Stomach (tissue), 9 donors: ENCODE results near the gene ST14. TPM values are rescaled to one million over a fixed set of nuclear protein-coding genes. Genes with fewer than 3 reads are reported as not detected.
A peak's percentile ranks its signal among the peaks of the same experiment; 100 is the strongest.

Source experiments
- DNase-seq, 2 donors: peaks; one replicate each; pipeline versions ENCODE4 v3.0.0 to v3.0.0-alpha.2; 2013 to 2019
- H3K27ac ChIP-seq, 5 donors: fragments of 200-600 bp in 4 of 5; sonication (generic) in 4 of 5; one replicate each; pipeline ENCODE4 v1.5.1; 2013 to 2019; ENCODE audit warnings: mild to moderate bottlenecking in 1 of 5, moderate library complexity in 1 of 5
- H3K27me3 ChIP-seq, 3 donors: fragments of 200-600 bp; sonication (generic); one replicate each; pipeline ENCODE4 v1.5.1; 2017 to 2019; ENCODE audit warnings: mixed run types in 1 of 3
- H3K36me3 ChIP-seq, 4 donors: fragments of 200-600 bp; sonication (generic); 1 replicate in 3 of 4; 2 replicates in 1 of 4; pipeline ENCODE4 v1.5.1; 2016 to 2019
- H3K4me1 ChIP-seq, 4 donors: fragments of 200-600 bp; sonication (generic); one replicate each; pipeline ENCODE4 v1.5.1; 2016 to 2019
- H3K4me3 ChIP-seq, 4 donors: fragments of 200-600 bp; sonication (generic) in 3 of 4; one replicate each; pipeline ENCODE4 v1.5.1; 2016 to 2019; ENCODE audit warnings: mild to moderate bottlenecking in 1 of 4
- H3K9me3 ChIP-seq, 4 donors: fragments of 200-600 bp; sonication (generic); one replicate each; pipeline ENCODE4 v1.5.1; 2016 to 2019
- EP300 ChIP-seq: sonication (generic); formaldehyde crosslinking; IDR thresholded peaks from one replicate; pipeline ENCODE4 v1.6.1; 2017; ENCODE audit warnings: antibody characterized with exemption
- POLR2A ChIP-seq, 4 donors: fragments of 450-650 bp; IDR thresholded peaks; one replicate each; pipeline ENCODE4 v1.6.1; 2016; ENCODE audit warnings: antibody characterized with exemption in 4 of 4, control low read depth in 2 of 4, mild to moderate bottlenecking in 1 of 4, moderate library complexity in 1 of 4
- POLR2AphosphoS5 ChIP-seq, 3 donors: sonication (generic); formaldehyde crosslinking; IDR thresholded peaks; one replicate each; pipeline ENCODE4 v1.6.1; 2016; ENCODE audit warnings: antibody characterized with exemption in 3 of 3
- WGBS, 5 donors: extraction: QIAGEN DNeasy Blood & Tissue Kit in 3 of 5; methylation state at CpG; one replicate each; pipeline versions ENCODE4 v1.1.5 to v1.1.7; 2013 to 2018; 5-methylcytosine and 5-hydroxymethylcytosine counted together
- intact Hi-C: fragments of 100-400 bp; cut with DNase I; formaldehyde crosslinking; loops from one replicate; pipeline ENCODE4 v1.15.1; 2023; ENCODE audit warnings: low total_unique reads
- polyA plus RNA-seq, 3 donors: library from polyadenylated mRNA; stranded (reverse); fragments of 200-250 nt; gene quantifications; one replicate each; pipeline ENCODE4 v1.2.3, GENCODE V29; 2013
- total RNA-seq, 5 donors: library from RNA; depleted of rRNA; stranded (reverse); fragments of >200 nt; gene quantifications; one replicate each; pipeline versions ENCODE4 v1.1.0 to v1.2.3, GENCODE V29; 2014 to 2016
- TF ChIP-seq, protein P1 (sequence below), 7 experiments: fragments of 450-650 bp in 4 of 7; fragments of 200-600 bp in 3 of 7; sonication (generic) in 3 of 7; IDR thresholded peaks; one replicate each; pipeline ENCODE4 v1.5.1; 2016 to 2019; ENCODE audit warnings: antibody characterized with exemption in 7 of 7, control low read depth in 2 of 7, mild to moderate bottlenecking in 1 of 7
- donor health status: healthy with polysubstance abuse.
- donor health status: Bipolar disorder and iron deficiency.
- donor health status: healthy.

Gene ST14
- total and polyA plus RNA-seq, 8 donors, result 12.4 to 380 (median 50.0) TPM

DNA sequence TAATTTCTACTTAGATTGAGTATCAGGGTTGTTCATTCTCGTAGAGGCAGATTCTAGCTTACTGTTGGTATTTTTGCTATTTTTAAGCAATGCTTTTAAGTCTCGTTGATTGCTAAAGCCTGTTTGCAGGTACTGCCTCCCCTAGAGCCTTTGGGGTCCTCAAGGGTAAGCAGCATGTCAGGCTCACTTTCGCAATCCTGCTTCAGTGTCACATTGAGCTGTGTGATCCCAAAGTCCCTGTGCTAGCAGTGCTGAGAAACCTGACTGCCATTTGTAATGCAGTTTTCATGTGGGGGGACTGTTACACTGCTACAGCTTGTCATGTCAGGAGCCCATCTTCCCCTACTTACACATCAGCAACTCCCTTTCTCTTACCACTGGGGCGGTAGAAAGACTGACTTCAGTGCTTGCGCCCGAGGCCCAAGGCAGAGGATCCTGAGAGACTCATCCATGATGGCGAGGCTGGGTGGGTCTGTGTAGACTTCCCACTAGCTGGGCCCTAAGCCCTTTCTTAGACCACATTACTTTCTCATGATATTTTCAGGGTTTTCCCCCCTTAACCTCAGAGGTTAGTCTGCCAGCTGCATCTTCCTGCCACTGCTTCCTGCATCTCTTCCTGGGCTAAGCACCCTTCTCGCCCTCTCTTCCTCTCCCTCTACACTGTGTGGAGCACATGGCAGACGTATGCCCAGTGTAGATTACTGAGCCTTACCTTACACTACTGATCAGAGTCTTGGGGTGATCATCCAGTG lies 40.8 kb upstream of the ST14 start:
- H3K27ac ChIP-seq, result no peak overlapping the region
- peaks cover 16 to 34% (median 26%) of the 10 kb centered on the region in 4 donors for H3K36me3 ChIP-seq
- 79 to 88% (median 86%) methylated on average over 9 of the region's 9 CpGs for WGBS, 5 donors
- intact Hi-C loops, result no loop called here
- TF ChIP-seq POLR2A (IDR thresholded peaks at IDR 0.05) (no peak), POLR2AphosphoS5 (IDR thresholded peaks at IDR 0.05) (no peak), EP300 (no peak)
- H3K27me3 ChIP-seq, result no peaks in the 10 kb centered on the region
- H3K4me1 ChIP-seq, result peaks cover 5 to 77% (median 28%) of the 10 kb centered on the region in 4 donors
- no peak for DNase-seq
- no peaks in the 10 kb centered on the region for H3K9me3 ChIP-seq
- no peak overlapping the region for H3K4me3 ChIP-seq

DNA sequence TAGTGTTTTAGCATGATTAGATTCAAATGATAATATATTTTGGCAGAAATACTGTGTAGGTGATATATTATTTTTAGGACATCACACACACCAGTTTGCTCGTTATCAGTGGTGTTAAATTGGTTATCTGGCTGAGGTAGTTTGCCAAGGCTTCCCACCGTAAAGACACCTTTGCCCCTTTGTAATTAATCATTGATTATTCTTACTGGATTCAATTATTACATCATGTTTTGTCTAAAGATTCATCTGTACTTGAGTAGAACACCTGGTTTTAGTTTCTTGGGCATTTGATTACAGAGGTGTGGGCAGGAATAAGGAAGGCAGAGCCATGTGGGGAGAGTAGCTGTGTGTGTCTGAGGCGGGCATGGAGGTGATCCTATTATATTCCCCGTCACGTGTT lies 39.5 kb upstream of the ST14 start:
- H3K27ac ChIP-seq, result no peak overlapping the region
- intact Hi-C loops, result no loop called here
- no peak overlapping the region for H3K4me3 ChIP-seq
- WGBS, 5 donors, result 61 to 71% (median 69%) methylated on average over 5 of the region's 5 CpGs
- no peaks in the 10 kb centered on the region for H3K9me3 ChIP-seq
- H3K4me1 ChIP-seq, result peaks cover 5 to 79% (median 29%) of the 10 kb centered on the region in 4 donors
- TF ChIP-seq, protein P1, sequence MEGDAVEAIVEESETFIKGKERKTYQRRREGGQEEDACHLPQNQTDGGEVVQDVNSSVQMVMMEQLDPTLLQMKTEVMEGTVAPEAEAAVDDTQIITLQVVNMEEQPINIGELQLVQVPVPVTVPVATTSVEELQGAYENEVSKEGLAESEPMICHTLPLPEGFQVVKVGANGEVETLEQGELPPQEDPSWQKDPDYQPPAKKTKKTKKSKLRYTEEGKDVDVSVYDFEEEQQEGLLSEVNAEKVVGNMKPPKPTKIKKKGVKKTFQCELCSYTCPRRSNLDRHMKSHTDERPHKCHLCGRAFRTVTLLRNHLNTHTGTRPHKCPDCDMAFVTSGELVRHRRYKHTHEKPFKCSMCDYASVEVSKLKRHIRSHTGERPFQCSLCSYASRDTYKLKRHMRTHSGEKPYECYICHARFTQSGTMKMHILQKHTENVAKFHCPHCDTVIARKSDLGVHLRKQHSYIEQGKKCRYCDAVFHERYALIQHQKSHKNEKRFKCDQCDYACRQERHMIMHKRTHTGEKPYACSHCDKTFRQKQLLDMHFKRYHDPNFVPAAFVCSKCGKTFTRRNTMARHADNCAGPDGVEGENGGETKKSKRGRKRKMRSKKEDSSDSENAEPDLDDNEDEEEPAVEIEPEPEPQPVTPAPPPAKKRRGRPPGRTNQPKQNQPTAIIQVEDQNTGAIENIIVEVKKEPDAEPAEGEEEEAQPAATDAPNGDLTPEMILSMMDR (IDR thresholded peaks at IDR 0.05), result no peak
- TF ChIP-seq EP300 (no peak), POLR2AphosphoS5 (IDR thresholded peaks at IDR 0.05) (no peak), POLR2A (IDR thresholded peaks at IDR 0.05) (no peak)
- DNase-seq, result no peak
- no peaks in the 10 kb centered on the region for H3K27me3 ChIP-seq
- H3K36me3 ChIP-seq, result peaks cover 17 to 42% (median 33%) of the 10 kb centered on the region in 4 donors

DNA sequence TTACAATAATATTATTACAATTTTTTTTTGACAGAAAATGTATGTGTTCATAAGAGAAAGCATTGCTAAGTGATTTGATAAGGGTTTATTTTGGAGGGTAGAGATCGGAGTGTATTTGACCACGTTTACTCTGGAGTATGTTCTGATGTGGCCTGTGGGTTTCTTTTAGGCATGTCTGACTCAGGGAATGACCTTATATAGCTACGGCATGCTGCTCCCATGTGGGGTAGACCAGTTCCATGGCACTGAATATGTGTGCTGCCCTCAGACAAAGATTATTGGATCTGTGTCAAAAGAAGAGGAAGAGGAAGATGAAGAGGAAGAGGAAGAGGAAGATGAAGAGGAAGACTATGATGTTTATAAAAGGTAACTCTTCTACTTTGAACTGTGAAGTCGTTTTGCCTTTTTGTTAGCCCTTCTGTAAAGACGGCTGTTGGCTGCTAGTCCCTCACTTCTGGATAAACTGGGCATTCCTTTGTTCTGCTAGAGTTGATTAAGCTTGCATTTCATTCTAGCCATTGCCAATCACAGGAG lies 38.1 kb upstream of the ST14 start:
- peak overlapping the region in 1 of 5 donors; percentile 6 for H3K27ac ChIP-seq
- intact Hi-C loops, result no loop called here
- DNase-seq, result no peak
- peaks cover 5 to 82% (median 25%) of the 10 kb centered on the region in 4 donors for H3K4me1 ChIP-seq
- peaks cover 20 to 52% (median 47%) of the 10 kb centered on the region in 4 donors for H3K36me3 ChIP-seq
- H3K27me3 ChIP-seq, result no peaks in the 10 kb centered on the region
- no peaks in the 10 kb centered on the region for H3K9me3 ChIP-seq
- 72 to 81% (median 73%) methylated on average over 5 of the region's 5 CpGs for WGBS, 5 donors
- H3K4me3 ChIP-seq, result no peak overlapping the region
- TF ChIP-seq, protein P1 (IDR thresholded peaks at IDR 0.05), result no peak
- TF ChIP-seq POLR2A (IDR thresholded peaks at IDR 0.05) (no peak), EP300 (no peak), POLR2AphosphoS5 (IDR thresholded peaks at IDR 0.05) (no peak)

DNA sequence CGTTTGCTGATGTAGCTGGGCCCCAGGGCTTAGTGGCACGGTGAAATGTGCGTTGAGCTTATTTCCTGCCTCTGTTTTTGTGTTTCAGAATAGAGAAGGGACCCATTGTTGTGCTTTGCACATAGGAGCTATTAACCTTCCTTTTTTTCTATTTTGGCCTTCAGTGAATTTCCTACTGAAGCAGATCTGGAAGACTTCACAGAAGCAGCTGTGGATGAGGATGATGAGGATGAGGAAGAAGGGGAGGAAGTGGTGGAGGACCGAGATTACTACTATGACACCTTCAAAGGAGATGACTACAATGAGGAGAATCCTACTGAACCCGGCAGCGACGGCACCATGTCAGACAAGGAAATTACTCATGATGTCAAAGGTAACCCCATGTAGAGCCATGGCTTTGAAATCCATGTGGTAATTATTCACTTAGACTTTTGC lies 37.4 kb upstream of the ST14 start:
- intact Hi-C loops, result no loop called here
- DNase-seq, result peak in 1 of 2 donors; percentile 26
- 75 to 82% (median 78%) methylated on average over 7 of the region's 7 CpGs for WGBS, 5 donors
- TF ChIP-seq EP300 (no peak), POLR2A (IDR thresholded peaks at IDR 0.05) (no peak), POLR2AphosphoS5 (IDR thresholded peaks at IDR 0.05) (no peak)
- TF ChIP-seq, protein P1 (IDR thresholded peaks at IDR 0.05), result no peak
- Histone ChIP-seq H3K4me1 (peaks cover 5 to 84% (median 25%) of the 10 kb centered on the region in 4 donors), H3K36me3 (peaks cover 22 to 53% (median 50%) of the 10 kb centered on the region in 4 donors), H3K27ac (peak overlapping the region in 2 of 5 donors; percentile 6 to 12), H3K9me3 (no peaks in the 10 kb centered on the region), H3K27me3 (no peaks in the 10 kb centered on the region), H3K4me3 (no peak overlapping the region)
